Measurements from ENCODE around the gene NPIPA1.

NPIPA1 gene

DNA sequence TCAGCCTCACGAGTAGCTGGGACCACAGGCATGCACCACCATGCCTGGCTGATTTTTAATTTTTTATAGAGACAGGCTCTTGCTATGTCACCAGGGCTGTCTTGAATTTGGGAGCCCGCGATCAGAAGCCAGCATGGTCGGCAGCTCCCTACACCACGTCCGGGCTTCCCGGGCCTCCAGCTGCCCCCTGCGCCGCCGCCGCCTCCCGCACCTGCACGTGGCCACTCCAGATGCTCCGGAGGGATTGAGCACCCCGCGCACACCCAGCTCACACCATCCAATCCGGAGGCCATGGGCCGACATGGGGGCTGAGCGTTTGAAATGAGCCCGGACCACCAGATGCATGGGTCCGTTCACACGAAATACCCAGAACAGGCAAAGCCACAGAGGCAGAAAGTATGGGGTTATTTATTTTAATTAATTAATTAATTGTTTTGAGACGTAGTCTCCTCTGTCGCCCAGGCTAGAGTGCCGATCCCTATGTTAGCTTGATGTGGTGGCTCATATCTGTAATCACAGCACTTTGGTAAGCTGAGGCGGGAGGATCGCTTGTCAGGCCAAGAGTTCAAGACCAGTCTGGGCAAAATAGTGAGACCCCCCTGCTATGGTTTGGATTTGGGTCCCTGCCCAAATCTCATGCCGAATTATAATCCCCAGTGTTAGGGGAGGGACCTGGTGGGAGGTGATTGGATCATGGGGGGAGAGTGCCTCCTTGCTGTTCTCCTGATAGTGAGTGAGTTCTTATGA, 20.5 kb downstream of the NPIPA1 start:
- Histone ChIP-seq H3K9ac (no peak overlapping the region), H3K4me3 (IDR thresholded peaks at IDR 0.05; ENCODE audit: insufficient read depth, low read depth, low read length) (no peak overlapping the region), H3K27me3 (ENCODE audit: insufficient read depth, low read depth) (no peaks in the 10 kb centered on the region), H4K20me1 (ENCODE audit: insufficient read depth) (no peaks in the 10 kb centered on the region), H3K79me2 (ENCODE audit: insufficient read depth, low read depth) (no peaks in the 10 kb centered on the region), H3K27ac (no peak overlapping the region), H3K4me1 (ENCODE audit: low read depth, poor library complexity, severe bottlenecking) (no peaks in the 10 kb centered on the region), H3K36me3 (ENCODE audit: insufficient read depth) (no peaks in the 10 kb centered on the region), H2AFZ (ENCODE audit: low read depth) (no peak overlapping the region), H3K4me2 (no peak overlapping the region)
- TF ChIP-seq, protein P1, sequence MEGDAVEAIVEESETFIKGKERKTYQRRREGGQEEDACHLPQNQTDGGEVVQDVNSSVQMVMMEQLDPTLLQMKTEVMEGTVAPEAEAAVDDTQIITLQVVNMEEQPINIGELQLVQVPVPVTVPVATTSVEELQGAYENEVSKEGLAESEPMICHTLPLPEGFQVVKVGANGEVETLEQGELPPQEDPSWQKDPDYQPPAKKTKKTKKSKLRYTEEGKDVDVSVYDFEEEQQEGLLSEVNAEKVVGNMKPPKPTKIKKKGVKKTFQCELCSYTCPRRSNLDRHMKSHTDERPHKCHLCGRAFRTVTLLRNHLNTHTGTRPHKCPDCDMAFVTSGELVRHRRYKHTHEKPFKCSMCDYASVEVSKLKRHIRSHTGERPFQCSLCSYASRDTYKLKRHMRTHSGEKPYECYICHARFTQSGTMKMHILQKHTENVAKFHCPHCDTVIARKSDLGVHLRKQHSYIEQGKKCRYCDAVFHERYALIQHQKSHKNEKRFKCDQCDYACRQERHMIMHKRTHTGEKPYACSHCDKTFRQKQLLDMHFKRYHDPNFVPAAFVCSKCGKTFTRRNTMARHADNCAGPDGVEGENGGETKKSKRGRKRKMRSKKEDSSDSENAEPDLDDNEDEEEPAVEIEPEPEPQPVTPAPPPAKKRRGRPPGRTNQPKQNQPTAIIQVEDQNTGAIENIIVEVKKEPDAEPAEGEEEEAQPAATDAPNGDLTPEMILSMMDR (conservative IDR thresholded peaks at IDR 0.05; ENCODE audit: low read depth, low read length): no peak

DNA sequence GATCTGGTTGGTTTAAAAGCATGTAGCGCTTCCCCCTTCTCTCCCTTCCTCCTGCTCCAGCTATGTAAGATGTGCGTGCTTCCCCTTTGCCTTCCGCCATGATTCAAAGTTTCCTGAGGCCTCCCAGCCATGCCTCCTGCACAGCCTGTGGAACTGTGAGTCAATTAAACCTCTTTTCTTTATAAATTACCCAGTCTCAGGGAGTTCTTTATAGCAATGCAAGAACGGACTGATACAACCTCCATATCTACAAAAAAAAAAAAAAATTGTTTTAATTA, 21.0 kb downstream of the NPIPA1 start:
- Histone ChIP-seq H3K27me3 (ENCODE audit: insufficient read depth, low read depth) (no peaks in the 10 kb centered on the region), H3K4me2 (no peak overlapping the region), H3K4me3 (IDR thresholded peaks at IDR 0.05; ENCODE audit: insufficient read depth, low read depth, low read length) (no peak overlapping the region), H3K4me1 (ENCODE audit: low read depth, poor library complexity, severe bottlenecking) (no peaks in the 10 kb centered on the region), H3K36me3 (ENCODE audit: insufficient read depth) (no peaks in the 10 kb centered on the region), H2AFZ (ENCODE audit: low read depth) (no peak overlapping the region), H3K79me2 (ENCODE audit: insufficient read depth, low read depth) (no peaks in the 10 kb centered on the region), H4K20me1 (ENCODE audit: insufficient read depth) (no peaks in the 10 kb centered on the region), H3K9ac (no peak overlapping the region), H3K27ac (no peak overlapping the region)
- TF ChIP-seq, protein P1 (conservative IDR thresholded peaks at IDR 0.05; ENCODE audit: low read depth, low read length): no peak

DNA sequence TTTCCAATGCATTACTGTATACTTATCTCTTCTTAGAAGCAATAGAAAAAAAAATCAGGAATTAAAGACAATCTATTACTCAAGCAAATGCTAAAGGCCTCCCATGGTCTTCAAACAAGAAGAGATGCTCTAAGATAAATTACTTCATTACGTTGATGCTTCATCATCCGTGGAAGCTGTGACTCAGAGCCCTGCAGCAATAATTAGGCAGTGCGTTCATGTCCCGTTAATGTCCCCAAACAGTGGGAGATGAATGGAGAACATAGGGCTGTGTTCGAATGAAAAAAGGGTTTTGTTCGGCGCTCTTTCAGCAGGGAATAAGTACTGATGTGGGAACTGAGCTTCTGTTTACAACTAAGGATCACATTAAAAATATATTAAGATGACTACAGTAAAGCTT, 21.7 kb downstream of the NPIPA1 start:
- Histone ChIP-seq H3K4me3 (IDR thresholded peaks at IDR 0.05; ENCODE audit: insufficient read depth, low read depth, low read length) (no peak overlapping the region), H3K36me3 (ENCODE audit: insufficient read depth) (no peaks in the 10 kb centered on the region), H3K79me2 (ENCODE audit: insufficient read depth, low read depth) (no peaks in the 10 kb centered on the region), H3K4me1 (ENCODE audit: low read depth, poor library complexity, severe bottlenecking) (no peaks in the 10 kb centered on the region), H3K4me2 (no peak overlapping the region), H4K20me1 (ENCODE audit: insufficient read depth) (no peaks in the 10 kb centered on the region), H2AFZ (ENCODE audit: low read depth) (no peak overlapping the region), H3K27ac (no peak overlapping the region), H3K9ac (no peak overlapping the region), H3K27me3 (ENCODE audit: insufficient read depth, low read depth) (no peaks in the 10 kb centered on the region)
- TF ChIP-seq, protein P1 (conservative IDR thresholded peaks at IDR 0.05; ENCODE audit: low read depth, low read length): no peak

DNA sequence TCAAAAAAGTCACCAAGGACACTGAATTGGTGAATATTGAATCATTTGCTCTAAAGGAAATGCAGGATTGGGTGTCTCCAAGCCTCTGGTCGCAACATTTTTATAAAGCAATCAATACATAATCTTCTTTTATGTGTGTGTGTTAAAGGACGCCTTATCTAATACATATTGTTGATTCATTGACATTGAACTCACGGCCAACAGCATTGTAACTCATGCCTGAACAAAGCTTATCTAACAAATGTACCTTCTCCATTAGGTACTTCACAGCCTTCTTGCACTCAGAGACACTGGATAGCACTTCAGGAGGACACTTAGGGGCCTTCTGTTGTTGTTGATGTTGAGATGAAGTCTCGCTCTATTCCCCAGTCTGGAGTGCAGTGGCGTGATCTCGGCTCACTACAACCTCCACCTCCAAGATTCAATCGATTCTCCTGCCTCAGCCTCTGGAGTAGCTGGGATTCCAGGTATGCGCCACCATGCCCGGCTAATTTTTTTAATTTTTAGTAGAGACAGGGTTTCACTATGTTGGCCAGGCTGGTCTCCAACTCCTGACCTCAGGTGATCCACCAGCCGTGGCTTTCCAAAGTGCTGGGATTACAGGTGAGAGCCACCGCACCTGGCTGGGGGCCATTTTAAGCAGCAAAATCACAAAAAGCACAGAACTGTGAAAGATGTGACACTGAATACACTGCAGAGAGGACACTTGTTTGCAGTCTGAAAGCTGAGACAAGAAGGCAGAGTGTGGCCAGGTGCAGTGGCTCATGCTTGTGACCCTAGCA, 24.4 kb downstream of the NPIPA1 start:
- Histone ChIP-seq H4K20me1 (ENCODE audit: insufficient read depth) (no peaks in the 10 kb centered on the region), H2AFZ (ENCODE audit: low read depth) (no peak overlapping the region)
- TF ChIP-seq, protein P1 (conservative IDR thresholded peaks at IDR 0.05; ENCODE audit: low read depth, low read length): no peak

More for the DNA sequence above, 24.4 kb downstream of the NPIPA1 start:
- H3K4me1 ChIP-seq (ENCODE audit: low read depth, poor library complexity, severe bottlenecking): no peaks in the 10 kb centered on the region
- H3K9ac ChIP-seq: no peak overlapping the region
- H3K79me2 ChIP-seq (ENCODE audit: insufficient read depth, low read depth): no peaks in the 10 kb centered on the region
- H3K27ac ChIP-seq: no peak overlapping the region
- no peak overlapping the region for H3K4me3 ChIP-seq (IDR thresholded peaks at IDR 0.05; ENCODE audit: insufficient read depth, low read depth, low read length)
- H3K4me2 ChIP-seq: no peak overlapping the region
- H3K36me3 ChIP-seq (ENCODE audit: insufficient read depth): no peaks in the 10 kb centered on the region
- H3K27me3 ChIP-seq (ENCODE audit: insufficient read depth, low read depth): no peaks in the 10 kb centered on the region

Measured in KMS-11 (cell line).